ENCODE data around the gene JAKMIP2. TPM values are rescaled to one million over a fixed set of nuclear protein-coding genes. Genes with fewer than 3 reads are reported as not detected.

The JAKMIP2 gene
- total and polyA plus RNA-seq, 9 donors = 2.0 to 4.6 (median 2.3) TPM

DNA sequence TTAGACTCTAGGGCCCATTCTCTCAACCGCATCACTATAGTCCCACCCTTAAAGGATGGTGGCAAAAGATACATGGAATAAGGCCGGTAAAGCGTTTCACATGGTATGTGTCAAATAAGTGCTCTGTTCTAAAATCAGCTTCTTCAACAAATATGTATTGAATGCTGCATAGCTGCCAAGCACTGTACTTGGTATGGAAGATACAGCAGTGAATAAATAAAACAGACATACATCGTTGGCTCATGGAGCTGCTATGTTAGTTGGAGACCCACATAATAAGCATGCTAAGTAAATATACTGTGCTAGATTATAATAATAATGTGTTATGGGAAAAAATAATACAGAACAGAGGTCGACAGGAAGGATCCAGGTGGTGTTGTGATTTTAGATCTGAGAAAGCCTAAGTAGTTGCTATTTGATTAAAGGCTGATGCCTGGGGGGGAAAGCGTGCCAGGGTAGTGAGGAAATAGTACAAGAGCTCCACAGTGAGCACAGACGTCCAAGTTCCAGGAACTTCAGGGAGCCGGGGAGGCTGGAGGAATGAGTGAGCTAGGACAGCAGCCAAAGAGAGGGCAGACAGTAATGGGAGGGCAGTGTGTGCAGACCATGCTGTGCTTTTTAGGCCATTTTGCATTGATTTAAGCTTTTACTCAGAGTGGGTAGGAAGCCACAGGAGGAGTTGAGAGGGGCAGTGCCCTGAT lies 93.7 kb downstream of the JAKMIP2 start:
- 26% methylated on average over 4 of the region's 8 CpGs for WGBS (ENCODE audit: insufficient coverage)
- Histone ChIP-seq H3K27ac (ENCODE audit: low read length) (no peak overlapping the region), H3K4me1 (ENCODE audit: control insufficient read depth, insufficient read depth, low read length) (peaks cover 2% of the 10 kb centered on the region), H3K27me3 (ENCODE audit: control insufficient read depth, insufficient read depth, low read length) (no peaks in the 10 kb centered on the region), H3K4me3 (ENCODE audit: low read length) (no peak overlapping the region), H3K9me3 (replicated peaks; ENCODE audit: control insufficient read depth, low read depth, low read length) (no peaks in the 10 kb centered on the region), H3K36me3 (ENCODE audit: control insufficient read depth, insufficient read depth, low read length) (no peaks in the 10 kb centered on the region)
- DNase-seq = peak; percentile 65

DNA sequence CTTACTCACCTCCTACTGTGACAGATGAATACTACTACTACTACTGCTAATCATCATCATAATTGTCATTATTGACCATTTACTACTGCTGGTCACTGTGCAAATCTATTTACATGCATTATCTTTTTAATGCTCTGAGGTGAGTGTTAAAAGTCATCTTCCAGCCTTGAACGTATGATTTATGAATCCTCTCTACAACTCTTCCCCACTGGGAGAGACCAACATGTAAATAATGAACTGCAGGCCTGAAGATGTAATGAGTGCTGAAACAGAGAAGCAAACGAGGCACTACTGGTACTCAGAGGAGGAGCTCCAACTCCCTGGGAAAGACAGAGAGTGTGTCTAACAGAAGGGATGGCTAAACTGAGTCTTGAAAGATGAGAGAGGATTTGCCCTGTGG lies 95.4 kb downstream of the JAKMIP2 start:
- H3K36me3 ChIP-seq (ENCODE audit: control insufficient read depth, insufficient read depth, low read length) = no peaks in the 10 kb centered on the region
- H3K27me3 ChIP-seq (ENCODE audit: control insufficient read depth, insufficient read depth, low read length) = no peaks in the 10 kb centered on the region
- H3K9me3 ChIP-seq (replicated peaks; ENCODE audit: control insufficient read depth, low read depth, low read length) = no peaks in the 10 kb centered on the region
- WGBS (ENCODE audit: insufficient coverage) = 44% methylated on average over 1 of the region's 2 CpGs
- no peak overlapping the region for H3K27ac ChIP-seq (ENCODE audit: low read length)
- H3K4me3 ChIP-seq (ENCODE audit: low read length) = no peak overlapping the region
- H3K4me1 ChIP-seq (ENCODE audit: control insufficient read depth, insufficient read depth, low read length) = peaks cover 2% of the 10 kb centered on the region
- no peak for DNase-seq

- no peaks in the 10 kb centered on the region for H3K36me3 ChIP-seq (ENCODE audit: control insufficient read depth, insufficient read depth, low read length)
- peaks cover 2% of the 10 kb centered on the region for H3K4me1 ChIP-seq (ENCODE audit: control insufficient read depth, insufficient read depth, low read length)
- no peak overlapping the region for H3K4me3 ChIP-seq (ENCODE audit: low read length)
- no peak overlapping the region for H3K27ac ChIP-seq (ENCODE audit: low read length)
- WGBS (ENCODE audit: insufficient coverage) = no CpG with 5 or more reads among the region's 2 CpGs
- no peak for DNase-seq
- no peaks in the 10 kb centered on the region for H3K27me3 ChIP-seq (ENCODE audit: control insufficient read depth, insufficient read depth, low read length)
- H3K9me3 ChIP-seq (replicated peaks; ENCODE audit: control insufficient read depth, low read depth, low read length) = no peaks in the 10 kb centered on the region
Measured at GRCh38 chr5:147686421-147686820, 96.1 kb downstream of the JAKMIP2 start.

- Histone ChIP-seq H3K27ac (ENCODE audit: low read length) (no peak overlapping the region), H3K4me3 (ENCODE audit: low read length) (no peak overlapping the region), H3K36me3 (ENCODE audit: control insufficient read depth, insufficient read depth, low read length) (no peaks in the 10 kb centered on the region), H3K9me3 (replicated peaks; ENCODE audit: control insufficient read depth, low read depth, low read length) (no peaks in the 10 kb centered on the region), H3K27me3 (ENCODE audit: control insufficient read depth, insufficient read depth, low read length) (no peaks in the 10 kb centered on the region), H3K4me1 (ENCODE audit: control insufficient read depth, insufficient read depth, low read length) (peaks cover 2% of the 10 kb centered on the region)
- WGBS (ENCODE audit: insufficient coverage) = 83% methylated on average over 2 of the region's 3 CpGs
- DNase-seq = no peak
Measured at GRCh38 chr5:147685993-147686392, 96.5 kb downstream of the JAKMIP2 start.

- Histone ChIP-seq H3K27ac (ENCODE audit: low read length) (no peak overlapping the region), H3K27me3 (ENCODE audit: control insufficient read depth, insufficient read depth, low read length) (no peaks in the 10 kb centered on the region), H3K4me3 (ENCODE audit: low read length) (no peak overlapping the region), H3K9me3 (replicated peaks; ENCODE audit: control insufficient read depth, low read depth, low read length) (no peaks in the 10 kb centered on the region), H3K4me1 (ENCODE audit: control insufficient read depth, insufficient read depth, low read length) (peaks cover 7% of the 10 kb centered on the region), H3K36me3 (ENCODE audit: control insufficient read depth, insufficient read depth, low read length) (no peaks in the 10 kb centered on the region)
- no CpG with 5 or more reads among the region's 2 CpGs for WGBS (ENCODE audit: insufficient coverage)
- DNase-seq = no peak
Measured at GRCh38 chr5:147675168-147675567, 107.4 kb downstream of the JAKMIP2 start.

DNA sequence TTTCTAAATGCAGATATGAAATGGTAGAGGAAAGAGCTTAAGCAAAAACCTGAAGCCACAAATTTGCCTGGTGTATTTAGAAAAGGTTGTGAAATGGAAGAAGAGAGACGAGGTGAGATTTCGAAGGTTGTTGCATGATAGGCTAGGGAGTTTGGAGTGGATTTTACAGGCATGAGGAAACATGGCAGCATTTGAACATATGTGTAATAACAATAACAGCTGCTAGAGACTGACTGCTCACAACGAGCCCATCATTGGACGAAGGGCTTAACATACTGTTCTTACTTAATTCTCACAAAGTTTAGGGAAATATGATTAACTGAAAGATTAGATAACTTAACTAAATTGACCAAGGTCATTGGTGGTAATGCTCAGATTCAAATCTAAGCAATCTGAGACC lies 108.1 kb downstream of the JAKMIP2 start:
- WGBS (ENCODE audit: insufficient coverage) = 34% methylated on average over 2 of the region's 4 CpGs
- peaks cover 7% of the 10 kb centered on the region for H3K4me1 ChIP-seq (ENCODE audit: control insufficient read depth, insufficient read depth, low read length)
- H3K27ac ChIP-seq (ENCODE audit: low read length) = no peak overlapping the region
- no peaks in the 10 kb centered on the region for H3K9me3 ChIP-seq (replicated peaks; ENCODE audit: control insufficient read depth, low read depth, low read length)
- DNase-seq = no peak
- H3K4me3 ChIP-seq (ENCODE audit: low read length) = no peak overlapping the region
- H3K27me3 ChIP-seq (ENCODE audit: control insufficient read depth, insufficient read depth, low read length) = no peaks in the 10 kb centered on the region
- H3K36me3 ChIP-seq (ENCODE audit: control insufficient read depth, insufficient read depth, low read length) = no peaks in the 10 kb centered on the region

GRCh38 chr5:147673791-147674190 lies 108.7 kb downstream of the JAKMIP2 start:
- no peak overlapping the region for H3K4me3 ChIP-seq (ENCODE audit: low read length)
- DNase-seq = no peak
- H3K27me3 ChIP-seq (ENCODE audit: control insufficient read depth, insufficient read depth, low read length) = no peaks in the 10 kb centered on the region
- no peaks in the 10 kb centered on the region for H3K36me3 ChIP-seq (ENCODE audit: control insufficient read depth, insufficient read depth, low read length)
- 80% methylated on average over 2 of the region's 2 CpGs for WGBS (ENCODE audit: insufficient coverage)
- peaks cover 9% of the 10 kb centered on the region for H3K4me1 ChIP-seq (ENCODE audit: control insufficient read depth, insufficient read depth, low read length)
- no peak overlapping the region for H3K27ac ChIP-seq (ENCODE audit: low read length)
- no peaks in the 10 kb centered on the region for H3K9me3 ChIP-seq (replicated peaks; ENCODE audit: control insufficient read depth, low read depth, low read length)

DNA sequence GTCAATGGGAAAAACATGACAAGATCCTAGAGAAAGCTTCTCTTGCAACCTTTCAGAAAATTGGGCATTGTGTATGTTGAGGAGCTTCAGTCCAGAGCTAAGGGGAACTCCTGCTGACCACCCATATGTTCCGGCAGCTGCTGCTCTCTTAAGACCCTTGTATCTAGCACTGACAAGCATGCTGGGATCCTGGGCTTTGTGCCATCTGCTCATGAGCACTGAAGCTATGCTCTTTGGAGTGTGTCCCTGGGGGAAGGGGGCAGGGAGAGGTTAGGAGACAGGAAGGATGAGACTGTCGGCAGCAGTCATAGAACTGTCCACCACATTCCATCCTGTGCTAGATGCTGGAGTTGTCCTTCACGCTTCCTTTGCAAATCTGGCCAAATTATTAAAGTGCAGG lies 109.3 kb downstream of the JAKMIP2 start:
- H3K27ac ChIP-seq (ENCODE audit: low read length) = no peak overlapping the region
- H3K36me3 ChIP-seq (ENCODE audit: control insufficient read depth, insufficient read depth, low read length) = no peaks in the 10 kb centered on the region
- H3K27me3 ChIP-seq (ENCODE audit: control insufficient read depth, insufficient read depth, low read length) = no peaks in the 10 kb centered on the region
- H3K4me1 ChIP-seq (ENCODE audit: control insufficient read depth, insufficient read depth, low read length) = peaks cover 9% of the 10 kb centered on the region
- DNase-seq = peak; percentile 83
- no peak overlapping the region for H3K4me3 ChIP-seq (ENCODE audit: low read length)
- 0% methylated on average over 1 of the region's 3 CpGs for WGBS (ENCODE audit: insufficient coverage)
- no peaks in the 10 kb centered on the region for H3K9me3 ChIP-seq (replicated peaks; ENCODE audit: control insufficient read depth, low read depth, low read length)

DNA sequence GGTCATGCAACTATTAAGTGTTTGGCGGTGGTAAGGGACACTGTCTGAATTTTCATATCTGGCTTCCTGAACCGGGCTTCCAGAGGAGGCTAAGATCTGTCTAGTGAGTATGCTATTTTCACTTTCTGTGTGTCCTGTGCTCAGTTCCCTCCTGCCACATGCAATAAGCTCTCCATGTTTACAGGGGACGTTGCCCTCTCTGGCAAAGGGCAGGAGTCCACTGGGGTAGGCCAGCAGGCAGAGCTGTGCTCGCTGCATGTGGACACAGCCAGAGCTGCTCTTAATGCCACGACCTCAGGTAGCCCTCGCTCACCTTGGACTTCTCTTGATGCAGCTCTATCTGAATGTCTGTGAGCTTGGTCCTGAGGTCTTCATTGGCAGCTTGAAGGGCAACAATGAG lies 111.2 kb downstream of the JAKMIP2 start:
- no peak for DNase-seq
- Histone ChIP-seq H3K27ac (ENCODE audit: low read length) (no peak overlapping the region), H3K4me3 (ENCODE audit: low read length) (no peak overlapping the region), H3K27me3 (ENCODE audit: control insufficient read depth, insufficient read depth, low read length) (no peaks in the 10 kb centered on the region), H3K9me3 (replicated peaks; ENCODE audit: control insufficient read depth, low read depth, low read length) (no peaks in the 10 kb centered on the region), H3K4me1 (ENCODE audit: control insufficient read depth, insufficient read depth, low read length) (peaks cover 9% of the 10 kb centered on the region), H3K36me3 (ENCODE audit: control insufficient read depth, insufficient read depth, low read length) (no peaks in the 10 kb centered on the region)
- 86% methylated on average over 5 of the region's 6 CpGs for WGBS (ENCODE audit: insufficient coverage)

DNA sequence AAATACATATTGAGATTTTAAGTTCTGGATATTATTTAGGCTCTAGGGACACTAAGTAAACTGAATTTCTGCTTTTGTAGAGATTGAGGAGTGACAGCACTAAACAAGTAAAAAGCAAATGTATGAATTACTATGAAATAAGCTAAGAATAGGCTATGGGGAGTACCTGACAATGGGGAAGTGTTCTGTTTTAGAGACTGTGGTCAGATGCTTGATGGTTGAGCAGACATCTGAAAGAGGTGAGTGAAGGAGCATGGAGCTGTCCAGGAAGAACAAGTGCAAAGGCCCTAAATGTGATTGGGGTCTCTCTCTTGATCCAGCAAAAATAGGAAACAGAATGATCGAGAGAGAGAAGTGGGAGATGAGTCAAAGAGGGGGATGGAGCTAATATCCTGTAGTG lies 111.7 kb downstream of the JAKMIP2 start:
- H3K9me3 ChIP-seq (replicated peaks; ENCODE audit: control insufficient read depth, low read depth, low read length) = no peaks in the 10 kb centered on the region
- no peak overlapping the region for H3K4me3 ChIP-seq (ENCODE audit: low read length)
- no peaks in the 10 kb centered on the region for H3K36me3 ChIP-seq (ENCODE audit: control insufficient read depth, insufficient read depth, low read length)
- H3K27ac ChIP-seq (ENCODE audit: low read length) = no peak overlapping the region
- H3K4me1 ChIP-seq (ENCODE audit: control insufficient read depth, insufficient read depth, low read length) = peaks cover 9% of the 10 kb centered on the region
- 78% methylated on average over 1 of the region's 1 CpG for WGBS (ENCODE audit: insufficient coverage)
- DNase-seq = no peak
- no peaks in the 10 kb centered on the region for H3K27me3 ChIP-seq (ENCODE audit: control insufficient read depth, insufficient read depth, low read length)
